HG03103 (cell line): ENCODE data around the gene MFSD11.
A peak's percentile ranks its signal among the peaks of the same experiment; 100 is the strongest.
"Not testable (repeated sequence)": the region's sequence is repeated elsewhere in the genome, so short reads cannot be mapped to it uniquely, and the experiment has no call there.

Experiments used
- ATAC-seq: cut with Tn5 transposase; IDR thresholded peaks from one replicate; pipeline ENCODE4 v1.9.1; 2021; ENCODE audit warnings: low read depth; ENCODE audit not compliant: unreplicated experiment

The MFSD11 gene

DNA sequence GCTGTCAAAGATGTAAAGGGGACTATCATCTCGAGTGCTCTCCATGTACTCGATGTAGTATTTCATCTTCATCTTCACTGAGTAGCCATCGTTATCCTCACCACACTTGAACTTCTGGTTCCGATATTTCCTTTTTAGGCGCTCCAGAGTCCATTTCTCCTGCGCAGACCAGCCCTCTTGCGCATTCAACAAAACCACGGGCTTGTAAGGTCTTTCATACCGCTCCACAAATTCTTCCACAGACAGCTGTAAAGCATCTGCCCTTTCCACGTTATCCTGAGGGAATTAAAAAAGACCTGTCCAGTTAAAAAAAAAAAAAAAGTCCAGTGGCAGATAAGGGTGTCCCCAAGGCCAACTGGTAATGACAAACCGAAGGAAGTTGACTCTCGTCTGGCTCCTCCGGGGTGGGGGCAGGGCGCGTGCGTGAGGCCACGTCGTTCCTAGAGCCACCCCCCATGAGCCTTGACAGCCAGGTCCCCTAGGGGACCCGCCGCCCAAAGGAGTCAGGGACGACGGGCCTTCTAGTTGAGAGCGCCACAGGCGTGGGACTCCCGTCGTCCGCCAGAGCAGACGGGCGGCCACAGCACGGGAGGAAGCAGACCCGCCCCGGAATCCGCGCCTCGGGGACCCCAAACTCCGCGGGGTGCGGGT, 12.2 kb upstream of the MFSD11 start:
- ATAC-seq, result peak; percentile 25

DNA sequence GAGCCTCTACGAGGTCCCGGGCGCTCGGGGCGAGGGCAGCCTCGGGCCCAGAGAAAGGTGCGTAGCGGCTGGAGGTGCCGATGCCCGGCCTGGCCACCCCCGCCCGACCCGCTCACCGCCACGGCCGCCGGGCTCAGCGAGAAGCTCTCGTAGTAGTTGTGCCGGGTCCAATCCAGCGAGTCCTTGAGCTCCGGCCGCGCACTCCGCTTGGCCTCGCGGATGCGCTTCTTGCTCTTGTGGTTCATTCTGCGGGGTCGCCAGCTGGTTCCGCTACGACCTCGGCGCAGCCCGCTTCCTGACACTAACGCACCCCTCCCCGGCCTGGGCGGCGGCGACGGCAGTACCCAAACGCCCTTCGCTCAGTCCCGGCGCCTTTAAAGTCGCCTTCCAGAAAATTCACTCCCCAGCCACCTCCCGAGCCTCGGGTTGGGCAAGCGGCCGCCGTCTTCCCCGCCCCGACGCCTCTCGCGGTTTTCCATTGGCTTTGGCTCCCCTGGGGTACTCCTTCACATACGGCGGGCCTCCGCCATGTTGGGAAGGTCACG, 11.6 kb upstream of the MFSD11 start, which contains the start of gene JMJD6:
Gene JMJD6, minus strand, starts transcription at position 376 of the 545 bp plus-strand sequence. Its CDS starts 131 bp downstream, at position 245.
- peak; percentile 53 for ATAC-seq

DNA sequence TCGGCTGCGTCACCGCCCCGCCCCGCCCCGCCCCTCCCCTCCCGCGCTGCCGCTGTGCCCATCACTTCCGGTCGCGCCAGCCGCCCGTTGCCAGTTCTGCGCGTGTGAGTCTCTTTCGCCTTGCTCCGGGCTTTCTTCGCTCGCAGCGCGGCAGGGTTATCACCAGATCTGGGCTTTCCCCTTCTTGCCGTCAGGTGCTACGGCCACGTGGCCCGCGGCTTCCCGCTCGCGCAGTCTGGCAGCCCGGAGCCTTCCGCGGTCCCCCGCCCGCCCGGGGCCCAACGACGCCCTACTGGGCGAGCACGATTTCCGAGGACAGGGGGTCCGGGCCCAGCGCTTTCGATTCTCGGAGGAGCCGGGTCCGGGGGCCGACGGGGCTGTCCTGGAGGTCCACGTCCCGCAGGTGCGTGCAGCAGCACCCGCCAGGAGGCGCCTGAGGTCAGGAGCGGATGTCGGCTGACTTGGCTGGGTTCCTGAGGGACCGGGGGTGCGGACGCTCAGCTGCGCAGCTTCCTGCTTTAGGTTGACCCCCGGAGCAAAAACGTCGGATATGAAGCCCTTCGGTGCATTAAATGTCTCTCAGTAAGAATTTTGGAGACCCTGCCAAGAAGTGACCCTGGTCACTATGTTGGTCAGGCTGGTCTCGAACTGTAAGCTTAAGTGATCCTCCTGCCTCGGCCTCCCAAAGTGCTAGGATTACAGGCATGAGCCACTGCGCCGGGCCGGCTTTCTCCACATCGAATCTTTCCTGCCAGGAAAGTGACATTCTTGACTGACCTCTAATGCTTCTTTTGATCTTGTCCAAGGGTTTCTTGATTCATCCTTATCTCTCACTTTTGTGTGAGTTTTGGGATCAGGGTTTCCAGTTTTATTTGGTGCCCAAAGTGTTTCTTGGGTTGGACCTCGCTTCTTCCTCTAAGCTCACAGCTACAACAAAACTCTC, 10.9 kb upstream of the MFSD11 start, which contains the start of gene METTL23:
Gene METTL23, plus strand, starts transcription at position 64 of the 943 bp plus-strand sequence. CDS start 2,872 bp downstream, outside the sequence.
- ATAC-seq, result peak; percentile 34

DNA sequence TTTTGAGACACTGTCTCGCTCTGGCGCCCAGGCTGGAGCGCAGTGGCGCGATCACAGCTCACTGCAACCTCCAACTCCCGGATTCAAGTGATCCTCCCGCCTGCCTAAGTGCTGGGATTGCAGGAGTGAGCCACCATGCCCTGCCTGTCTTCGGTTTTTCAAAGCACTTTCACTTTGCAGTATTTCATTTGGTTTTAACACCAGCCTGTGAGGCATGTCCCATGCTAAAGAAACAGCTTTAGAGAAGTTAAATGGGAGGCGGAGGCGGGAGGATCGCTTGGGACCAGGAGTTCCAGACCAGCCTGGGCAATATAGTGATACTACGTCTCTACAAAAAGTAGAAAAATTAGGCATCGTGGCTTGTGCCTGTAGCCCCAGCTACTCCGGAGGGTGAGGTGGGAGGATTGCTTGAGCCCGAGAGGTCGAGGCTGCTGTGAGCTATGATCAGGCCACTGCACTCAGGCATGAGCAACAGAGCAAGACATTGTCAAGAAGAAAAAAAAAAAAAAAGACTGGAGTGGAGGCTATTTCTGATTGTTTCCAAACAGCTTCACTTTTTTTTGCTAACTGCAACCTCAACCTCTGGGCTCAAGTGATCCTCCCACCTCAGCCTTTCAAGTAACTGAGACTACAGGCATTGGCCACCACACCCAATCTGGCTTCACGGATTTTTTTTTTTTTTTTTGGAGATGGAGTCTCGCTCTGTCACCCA, 10.0 kb upstream of the MFSD11 start:
- ATAC-seq, result no peak

DNA sequence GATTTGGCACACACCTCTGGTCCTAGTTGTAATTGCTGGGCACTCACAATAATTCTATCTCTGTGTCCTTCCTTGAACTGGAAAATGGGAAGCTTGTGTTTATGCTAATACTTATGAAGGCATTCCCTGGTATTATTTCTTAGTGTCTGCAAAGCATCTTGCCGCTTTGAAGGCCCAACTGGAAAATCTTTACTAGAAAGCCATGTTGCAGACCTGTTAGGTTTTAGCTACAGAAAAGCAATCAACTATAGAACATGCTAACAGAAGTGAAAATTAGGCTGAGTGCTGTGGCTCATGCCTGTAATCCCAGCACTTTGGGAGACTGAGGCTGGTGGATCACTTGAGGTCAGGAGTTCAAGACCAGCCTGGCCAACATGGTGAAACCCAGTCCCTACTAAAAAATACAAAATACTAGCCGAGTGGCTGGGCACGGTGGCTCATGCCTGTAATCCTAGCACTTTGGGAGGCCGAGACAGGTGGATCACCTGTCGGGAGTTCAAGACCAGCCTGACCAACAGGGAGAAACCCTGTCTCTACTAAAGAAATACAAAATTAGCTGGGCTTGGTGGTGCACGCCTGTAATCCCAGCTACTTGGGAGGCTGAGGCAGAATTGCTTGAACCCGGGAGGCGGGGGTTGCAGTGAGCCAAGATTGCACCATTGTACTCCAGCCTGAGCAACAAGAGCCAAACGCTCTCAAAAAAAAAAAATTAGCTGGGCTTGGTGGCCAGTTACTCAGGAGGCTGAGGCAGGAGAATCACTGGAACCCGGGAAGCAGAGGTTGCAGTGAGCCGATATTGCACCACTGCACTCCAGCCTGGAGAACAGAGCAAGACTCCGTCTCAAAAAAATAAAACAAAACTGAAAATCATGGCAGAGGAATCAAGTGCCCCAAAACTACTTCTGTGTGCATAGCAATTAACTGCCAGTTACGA, 5.9 kb upstream of the MFSD11 start:
- ATAC-seq, result not testable (repeated sequence)

DNA sequence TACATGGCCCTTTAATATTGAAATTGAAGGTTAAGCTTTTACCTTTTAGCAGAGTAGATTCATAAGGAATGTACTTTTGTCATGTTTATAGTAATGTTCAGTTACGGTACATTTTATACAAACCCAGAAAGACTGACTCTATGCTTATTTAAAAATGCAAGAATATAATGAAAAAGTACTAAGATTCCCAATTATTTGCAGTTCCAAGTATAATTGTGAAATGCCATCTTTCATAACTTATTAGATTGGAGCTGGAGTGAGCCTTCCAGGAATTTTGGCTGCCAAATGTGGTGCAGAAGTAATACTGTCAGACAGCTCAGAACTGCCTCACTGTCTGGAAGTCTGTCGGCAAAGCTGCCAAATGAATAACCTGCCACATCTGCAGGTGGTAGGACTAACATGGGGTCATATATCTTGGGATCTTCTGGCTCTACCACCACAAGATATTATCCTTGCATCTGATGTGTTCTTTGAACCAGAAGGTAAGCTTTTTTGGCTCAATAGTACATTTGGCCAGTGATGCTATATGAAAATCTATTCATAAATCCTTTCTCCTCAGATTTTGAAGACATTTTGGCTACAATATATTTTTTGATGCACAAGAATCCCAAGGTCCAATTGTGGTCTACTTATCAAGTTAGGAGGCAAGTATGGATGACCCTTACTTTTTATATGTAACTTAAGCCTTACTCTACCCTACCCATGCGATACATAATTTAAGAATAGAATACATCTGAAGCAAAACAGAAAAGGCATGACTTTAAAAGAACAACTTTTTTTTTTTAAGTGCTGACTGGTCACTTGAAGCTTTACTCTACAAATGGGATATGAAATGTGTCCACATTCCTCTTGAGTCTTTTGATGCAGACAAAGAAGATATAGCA, 4.9 kb upstream of the MFSD11 start:
- no peak for ATAC-seq

DNA sequence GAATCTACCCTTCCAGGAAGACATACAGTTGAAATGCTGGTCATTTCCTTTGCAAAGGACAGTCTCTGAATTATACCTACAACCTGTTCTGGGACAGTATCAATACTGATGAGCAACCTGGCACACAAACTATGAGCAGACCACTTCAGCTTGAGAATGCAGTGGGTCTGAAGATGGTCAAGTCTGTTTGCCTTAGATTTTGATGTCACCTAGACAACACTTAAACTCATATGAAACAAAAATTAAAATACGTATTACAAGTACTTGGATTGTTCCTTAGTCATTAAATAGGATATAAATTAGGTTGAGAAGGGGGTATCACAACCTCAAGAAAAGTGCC, 4.3 kb upstream of the MFSD11 start:
- ATAC-seq, result no peak

DNA sequence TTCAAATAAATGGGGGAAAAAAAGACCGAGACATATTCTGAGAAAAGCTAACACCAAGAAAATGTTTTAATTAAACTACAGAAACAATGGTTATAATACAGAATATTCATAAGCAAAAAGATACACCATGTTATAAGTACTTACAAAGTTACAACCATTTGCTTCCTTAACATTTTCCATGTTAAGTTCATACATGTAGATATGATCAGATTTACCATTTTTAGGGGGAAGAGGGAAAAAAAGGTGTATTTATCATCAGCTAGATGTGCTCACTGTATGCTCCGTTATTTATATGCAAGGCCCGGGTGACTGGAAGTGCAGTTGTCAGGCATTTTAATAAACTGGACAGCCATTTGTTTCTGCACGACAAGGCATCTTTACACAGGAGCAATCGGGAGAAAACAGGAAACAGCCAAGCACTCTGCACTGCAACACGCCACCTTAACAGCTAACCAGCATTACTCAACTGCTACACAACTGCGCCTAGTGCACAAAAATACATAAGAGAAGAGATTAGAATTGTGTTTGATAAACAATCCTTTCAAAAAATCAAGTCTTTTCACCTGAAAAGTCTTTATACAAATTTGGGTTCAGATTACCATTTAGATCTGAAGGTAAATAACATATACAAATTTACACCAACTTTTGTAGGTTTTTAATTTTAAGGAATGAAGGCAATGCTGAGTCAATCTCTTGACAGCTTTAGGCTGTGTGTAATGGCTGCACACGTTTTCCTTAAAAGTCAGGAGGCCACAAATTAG, 3.7 kb upstream of the MFSD11 start:
- ATAC-seq, result no peak

DNA sequence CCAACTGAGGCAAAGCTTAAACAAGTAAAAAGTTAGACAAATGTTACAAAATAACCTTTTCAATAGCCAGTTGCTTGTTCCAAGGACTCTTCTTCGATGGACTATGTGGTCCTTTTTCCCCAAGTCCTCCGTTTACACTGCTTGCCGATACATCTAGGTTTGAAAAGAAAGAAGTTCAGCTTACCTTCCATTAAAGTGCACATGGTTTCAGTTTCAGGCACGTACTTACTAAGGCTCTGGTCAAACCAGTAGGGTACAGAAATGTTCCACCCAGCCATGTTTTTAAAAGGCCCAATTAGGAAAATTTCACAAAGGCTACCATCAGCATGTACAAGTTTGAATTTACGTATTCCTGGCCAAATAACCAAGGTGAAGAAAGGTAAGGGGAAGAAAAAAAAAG, 2.9 kb upstream of the MFSD11 start:
- no peak for ATAC-seq

DNA sequence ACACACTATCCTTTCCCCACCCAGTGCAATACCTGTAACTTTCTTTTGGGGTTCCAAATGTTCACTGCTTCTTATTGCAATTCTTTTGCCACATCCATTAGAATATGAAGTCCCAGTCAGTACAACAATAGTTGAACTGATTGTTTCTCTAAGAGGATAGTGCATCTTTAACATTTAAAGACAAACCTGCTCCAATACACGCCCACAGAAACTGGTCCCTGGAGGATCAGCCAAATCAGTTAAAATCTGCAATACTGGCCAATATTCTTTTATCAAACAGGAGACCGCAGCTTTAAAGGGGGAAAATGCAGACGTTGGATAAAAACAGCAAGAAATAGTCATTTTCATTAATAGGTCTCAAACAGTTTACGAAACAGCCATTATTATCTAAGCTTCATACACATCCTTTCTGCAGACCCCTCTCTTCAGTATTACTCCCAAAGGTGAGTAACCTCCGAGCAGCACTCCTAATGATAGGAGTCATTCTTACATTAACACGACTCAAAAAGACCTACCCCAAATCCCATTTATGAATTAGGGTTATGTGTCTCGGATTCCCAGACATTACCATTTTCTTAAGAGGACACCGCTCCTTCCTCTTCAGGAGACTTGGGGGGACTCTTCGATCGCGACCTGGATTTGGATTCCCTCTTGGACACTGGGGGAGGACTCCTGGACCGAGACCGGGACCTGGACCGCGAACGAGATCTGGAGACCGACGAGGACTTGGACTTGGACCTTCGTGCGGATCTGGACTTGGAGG, 2.2 kb upstream of the MFSD11 start:
- no peak for ATAC-seq

DNA sequence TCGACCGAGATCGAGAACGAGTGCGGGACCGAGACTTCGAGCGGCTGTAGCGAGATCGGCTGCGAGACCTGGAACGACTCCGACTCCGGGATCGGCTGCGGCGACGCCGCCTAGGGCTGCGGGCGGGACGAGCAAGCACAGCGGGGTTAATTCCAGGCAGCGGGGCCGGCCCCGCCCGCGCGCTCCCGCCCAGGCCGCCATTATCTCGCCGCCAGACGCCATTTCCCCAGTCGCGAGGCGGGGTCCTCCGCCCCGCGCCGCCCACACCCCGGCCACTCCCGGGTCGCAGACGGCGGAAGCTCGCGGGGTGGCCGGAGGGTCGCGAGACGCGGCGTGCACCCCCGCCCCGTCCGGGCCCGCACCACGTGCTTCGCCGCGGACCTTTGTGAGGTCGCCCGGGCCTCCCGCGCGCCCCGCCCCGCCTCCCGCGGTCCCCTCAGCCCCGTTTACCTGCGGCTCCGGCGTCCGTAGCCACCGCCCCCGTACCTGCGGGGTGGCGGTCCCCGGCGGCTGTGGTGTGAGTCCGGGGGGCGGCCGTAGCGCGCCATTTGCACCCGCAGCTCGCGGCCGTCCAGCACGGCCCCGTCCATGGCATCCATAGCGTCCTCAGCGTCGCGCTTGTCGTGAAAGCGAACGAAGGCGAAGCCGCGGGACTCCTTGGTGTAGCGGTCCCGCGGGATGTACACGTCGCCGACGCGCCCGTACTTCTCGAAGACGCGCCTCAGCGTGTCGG, 1.4 kb upstream of the MFSD11 start:
- no peak for ATAC-seq

DNA sequence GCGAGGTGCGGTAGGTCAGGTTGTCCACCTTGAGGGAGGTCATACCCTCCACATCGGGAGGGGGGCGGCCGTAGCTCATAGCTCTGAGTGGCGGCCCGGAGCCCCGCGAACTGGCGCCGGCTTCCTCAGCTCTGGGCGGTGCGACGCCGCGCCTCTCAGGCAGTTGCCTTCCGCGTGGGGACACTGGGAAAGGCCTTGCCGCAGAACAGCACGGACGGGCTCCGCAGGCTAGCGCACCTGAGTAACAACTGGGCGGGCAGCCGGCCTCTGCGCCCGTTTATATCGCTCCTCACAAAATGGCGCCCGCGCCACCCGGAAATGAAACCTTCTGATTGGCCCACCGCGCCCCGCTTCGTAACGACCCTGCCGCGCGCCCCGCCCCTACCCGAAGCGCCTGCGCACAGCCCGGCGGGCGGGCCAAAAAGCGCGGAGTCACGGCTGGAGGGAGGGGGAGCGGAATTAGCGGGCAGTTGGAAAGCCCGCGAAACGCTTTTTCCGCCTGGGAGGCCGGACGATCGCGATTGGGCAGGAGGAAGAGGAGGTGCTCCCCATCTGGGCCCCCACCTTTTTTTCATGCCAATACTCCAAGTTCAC, 740 bp upstream of the MFSD11 start, which contains the start of gene SRSF2:
Gene SRSF2, minus strand, starts transcription at position 250 of the 594 bp plus-strand sequence. Its CDS starts 171 bp downstream, at position 79.
- ATAC-seq, result peak; percentile 58

DNA sequence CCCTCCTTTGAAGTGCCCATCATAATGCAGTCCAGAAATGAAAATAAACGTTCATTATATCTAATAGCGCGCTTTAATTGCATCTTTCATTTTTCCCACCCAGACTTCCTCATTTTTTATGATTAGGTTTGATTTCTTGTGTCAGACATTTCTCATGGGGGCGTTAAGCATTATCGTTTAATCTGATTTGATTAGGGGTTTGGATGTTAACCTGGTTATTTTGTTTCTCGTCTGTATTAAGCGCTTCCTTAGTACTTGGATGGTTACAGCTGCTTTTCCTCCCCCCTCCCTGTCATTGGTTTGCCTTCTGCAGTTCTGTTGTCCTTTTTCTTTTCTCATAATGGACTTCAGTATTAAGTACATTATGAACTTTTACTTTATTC, 540 bp downstream of the MFSD11 start:
- no peak for ATAC-seq

DNA sequence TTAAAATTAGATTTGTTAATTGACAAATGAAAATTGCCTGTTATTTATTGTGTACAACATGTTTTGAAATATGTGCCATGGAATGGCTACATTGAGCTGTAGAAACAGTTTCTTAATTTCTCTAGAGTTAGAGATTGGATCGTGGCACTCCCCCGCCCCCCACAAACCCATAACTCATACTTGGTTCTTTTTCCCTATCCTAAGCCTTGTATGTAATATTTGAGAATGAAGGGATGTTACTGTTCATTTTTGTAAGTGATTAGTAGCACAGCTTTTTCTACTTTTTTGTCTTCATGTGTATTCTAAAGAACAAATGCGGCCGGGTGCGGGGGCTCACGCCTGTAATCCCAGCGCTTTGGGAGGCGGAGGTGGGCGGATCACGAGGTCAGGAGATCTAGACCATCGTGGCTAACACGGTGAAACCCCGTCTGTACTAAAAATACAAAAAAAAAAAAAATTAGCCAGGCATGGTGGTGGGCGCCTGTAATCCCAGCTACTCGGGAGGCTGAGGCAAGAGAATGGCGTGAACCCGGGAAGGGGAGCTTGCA, 1.7 kb downstream of the MFSD11 start:
- not testable (repeated sequence) for ATAC-seq

DNA sequence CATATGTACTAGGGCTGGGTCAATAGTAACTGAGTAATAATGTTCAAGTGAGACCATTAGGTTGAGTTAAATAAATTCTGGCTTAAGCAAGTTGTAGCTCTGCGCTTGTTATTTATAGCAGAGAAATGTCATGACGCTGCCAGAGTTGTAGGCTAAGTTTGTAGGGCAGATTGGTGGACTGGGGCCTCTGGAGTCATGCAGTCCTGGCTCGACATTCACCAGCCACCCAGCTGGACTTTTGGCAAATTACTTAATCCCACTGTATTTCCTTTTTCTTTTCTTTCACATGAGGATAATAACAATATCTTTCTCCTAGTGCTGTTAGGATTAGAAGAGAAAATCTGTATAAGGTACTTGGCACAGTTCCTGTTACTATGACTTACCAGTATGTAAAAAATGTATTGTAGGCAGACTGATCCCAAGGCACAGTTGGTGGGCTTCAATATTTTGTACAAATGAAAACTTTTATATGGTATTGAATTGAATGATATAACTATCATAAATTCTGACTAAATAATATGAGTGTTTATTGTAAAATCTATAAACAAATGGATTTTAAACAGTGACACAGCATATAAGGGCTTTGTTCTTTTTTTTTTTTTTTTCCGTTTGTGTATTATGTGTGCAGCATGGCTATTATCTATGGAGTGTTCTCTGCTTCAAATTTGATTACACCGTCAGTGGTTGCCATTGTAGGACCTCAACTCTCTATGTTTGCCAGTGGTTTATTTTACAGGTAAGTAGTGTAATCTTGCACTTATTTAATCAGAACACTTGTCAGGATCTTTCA, 2.6 kb downstream of the MFSD11 start:
- ATAC-seq, result no peak
